Neural cell (in vitro differentiated cells): ENCODE measurements around the gene CNKSR1. TPM values are rescaled to one million over a fixed set of nuclear protein-coding genes. Genes with fewer than 3 reads are reported as not detected.

Source experiments
- H2AFZ ChIP-seq: fragments of 200-600, 300-800 bp; sonication (generic), shearing (Covaris generic); 2 replicates; pipeline ENCODE4 v1.6.0; 2014; ENCODE audit warnings: low read depth, mild to moderate bottlenecking, antibody characterized with exemption, low read length, moderate library complexity
- H3F3A ChIP-seq: fragments of 200-600 bp; shearing (Covaris generic); 2 replicates; pipeline ENCODE4 v1.6.1; 2016; ENCODE audit warnings: mild to moderate bottlenecking, moderate library complexity, mixed read lengths, antibody characterized with exemption, low read length; ENCODE audit not compliant: insufficient read depth, poor library complexity, severe bottlenecking
- H3K27ac ChIP-seq: fragments of 200-600, 300-800 bp; sonication (generic), shearing (Covaris generic); 2 replicates; pipeline ENCODE4 v1.5.1; 2014; ENCODE audit warnings: mild to moderate bottlenecking, low read length, moderate library complexity
- H3K27me3 ChIP-seq: fragments of 300-800, 200-600 bp; sonication (generic), shearing (Covaris generic); 2 replicates; pipeline ENCODE4 v1.6.0; 2014; ENCODE audit warnings: mild to moderate bottlenecking, low read depth, low read length, moderate library complexity; ENCODE audit not compliant: insufficient read depth
- H3K36me3 ChIP-seq: fragments of 300-800, 200-600 bp; sonication (generic), shearing (Covaris generic); 2 replicates; pipeline ENCODE4 v1.5.1; 2014; ENCODE audit warnings: mild to moderate bottlenecking, antibody characterized with exemption, low read length, moderate library complexity; ENCODE audit not compliant: insufficient read depth
- H3K4me2 ChIP-seq: fragments of 300-800, 200-600 bp; sonication (generic), shearing (Covaris generic); 2 replicates; pipeline ENCODE4 v1.6.0; 2014; ENCODE audit warnings: mild to moderate bottlenecking, low read length
- H3K4me3 ChIP-seq: fragments of 300-800, 200-600 bp; sonication (generic), shearing (Covaris generic); 2 replicates; pipeline ENCODE4 v1.5.1; 2014; ENCODE audit warnings: mild to moderate bottlenecking, low read length, moderate library complexity
- H3K79me2 ChIP-seq: fragments of 200-600 bp; shearing (Covaris generic); replicated peaks from 2 replicates; pipeline ENCODE4 v1.6.0; 2014; ENCODE audit warnings: mild to moderate bottlenecking, low read length, moderate library complexity; ENCODE audit not compliant: insufficient read depth
- H3K9ac ChIP-seq: fragments of 300-800, 200-600 bp; sonication (generic), shearing (Covaris generic); 2 replicates; pipeline ENCODE4 v1.6.1; 2016; ENCODE audit warnings: mild to moderate bottlenecking, low read length, mixed read lengths
- H3K9me2 ChIP-seq: fragments of 200-600 bp; shearing (Covaris generic); 2 replicates; pipeline ENCODE4 v1.6.1; 2016; ENCODE audit warnings: mild to moderate bottlenecking, low read length, mixed read lengths; ENCODE audit not compliant: insufficient read depth
- H3K9me3 ChIP-seq: fragments of 200-600, 300-800 bp; sonication (generic), shearing (Covaris generic); 2 replicates; pipeline ENCODE4 v1.6.1; 2016; ENCODE audit warnings: mild to moderate bottlenecking, mixed run types, low read length, moderate library complexity, mixed read lengths
- H4K20me1 ChIP-seq: fragments of 200-600 bp; shearing (Covaris generic); 2 replicates; pipeline ENCODE4 v1.6.1; 2016; ENCODE audit warnings: mild to moderate bottlenecking, mixed run types; ENCODE audit not compliant: insufficient read depth
- EP300 ChIP-seq: fragments of 450-650 bp; conservative IDR thresholded peaks from 2 replicates; pipeline ENCODE4 v1.6.1; 2014; ENCODE audit warnings: antibody characterized with exemption, mild to moderate bottlenecking, moderate library complexity; ENCODE audit not compliant: poor library complexity, severe bottlenecking
- EZH2 ChIP-seq: fragments of 200-600, 300-800 bp; shearing (Covaris generic), sonication (generic); IDR thresholded peaks from 2 replicates; pipeline ENCODE4 v1.6.1; 2014; ENCODE audit warnings: antibody characterized with exemption, low read length, borderline replicate concordance, mild to moderate bottlenecking; ENCODE audit not compliant: insufficient read depth, poor library complexity, severe bottlenecking
- MXI1 ChIP-seq: fragments of 450-650 bp; conservative IDR thresholded peaks from 2 replicates; pipeline ENCODE4 v1.6.1; 2014; ENCODE audit warnings: antibody characterized with exemption, mild to moderate bottlenecking; ENCODE audit not compliant: poor library complexity, severe bottlenecking
- POLR2AphosphoS5 ChIP-seq: IDR thresholded peaks from 2 replicates; pipeline ENCODE4 v1.6.1; 2012
- RAD21 ChIP-seq: fragments of 450-650 bp; conservative IDR thresholded peaks from 2 replicates; pipeline ENCODE4 v1.6.1; 2014; ENCODE audit warnings: antibody characterized with exemption, mild to moderate bottlenecking, moderate library complexity
- REST ChIP-seq: IDR thresholded peaks from 2 replicates; pipeline ENCODE4 v1.6.1; 2012; ENCODE audit warnings: borderline replicate concordance
- SMC3 ChIP-seq: fragments of 450-650 bp; conservative IDR thresholded peaks from 2 replicates; pipeline ENCODE4 v1.6.1; 2014; ENCODE audit warnings: antibody characterized with exemption, mild to moderate bottlenecking, moderate library complexity; ENCODE audit not compliant: poor library complexity
- TAF1 ChIP-seq: IDR thresholded peaks from 2 replicates; pipeline ENCODE4 v1.6.1; 2012; ENCODE audit warnings: low read depth
- polyA plus RNA-seq: library from polyadenylated mRNA; depleted of rRNA; stranded (reverse); fragments of >200 nt; gene quantifications from 2 replicates; pipeline ENCODE4 v1.2.3, GENCODE V29; 2014
- TF ChIP-seq, protein P1 (sequence below): fragments of 450-650 bp; IDR thresholded peaks from 2 replicates; pipeline ENCODE4 v1.5.1; 2014; ENCODE audit warnings: antibody characterized with exemption, mild to moderate bottlenecking, moderate library complexity; ENCODE audit not compliant: poor library complexity, severe bottlenecking

CNKSR1 gene
- polyA plus RNA-seq, 1 donor from 2014 or later = 7.8 TPM

DNA sequence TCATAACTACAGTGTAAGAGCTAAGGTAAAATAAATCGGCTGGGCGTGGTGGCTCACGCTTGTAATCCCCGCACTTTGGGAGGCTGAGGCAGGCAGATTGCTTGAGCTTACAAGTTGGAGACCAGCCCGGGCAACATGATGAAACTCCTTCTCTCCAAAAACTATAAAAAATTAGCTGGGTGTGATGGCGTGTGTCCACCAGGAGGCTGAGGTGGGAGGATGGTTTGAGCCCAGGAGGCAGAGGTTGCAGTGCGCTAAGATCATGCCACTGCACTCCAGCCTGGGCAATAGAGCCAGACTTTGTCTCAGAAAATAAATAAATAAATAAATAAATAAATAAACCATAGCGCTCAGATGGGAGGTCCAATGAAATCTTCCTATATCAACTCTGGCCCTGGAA, 35.1 kb upstream of the CNKSR1 start:
- Histone ChIP-seq H3K9ac (no peak overlapping the region), H3K79me2 (no peaks in the 10 kb centered on the region), H3F3A (no peaks in the 10 kb centered on the region), H3K36me3 (no peaks in the 10 kb centered on the region), H3K4me3 (no peak overlapping the region), H3K9me2 (no peaks in the 10 kb centered on the region), H2AFZ (no peak overlapping the region), H3K27me3 (no peaks in the 10 kb centered on the region), H3K9me3 (no peaks in the 10 kb centered on the region), H3K4me2 (no peak overlapping the region), H3K27ac (no peak overlapping the region), H4K20me1 (no peaks in the 10 kb centered on the region)
- TF ChIP-seq TAF1 (no peak), POLR2AphosphoS5 (no peak), RAD21 (no peak)

GRCh38 chr1:26145041-26145959, 32.0 kb upstream of the CNKSR1 start:
- Histone ChIP-seq H3K4me2 (no peak overlapping the region), H3K36me3 (no peaks in the 10 kb centered on the region), H3K79me2 (no peaks in the 10 kb centered on the region), H3K27ac (no peak overlapping the region), H3K4me3 (no peak overlapping the region), H3K9me2 (no peaks in the 10 kb centered on the region), H4K20me1 (no peaks in the 10 kb centered on the region), H3K9ac (no peak overlapping the region), H3K9me3 (no peaks in the 10 kb centered on the region), H3F3A (no peaks in the 10 kb centered on the region), H2AFZ (no peak overlapping the region), H3K27me3 (no peaks in the 10 kb centered on the region)
- TF ChIP-seq SMC3 (peak; percentile 87), EP300 (no peak), POLR2AphosphoS5 (no peak), REST (no peak), EZH2 (no peak), TAF1 (no peak), MXI1 (no peak), RAD21 (peak; percentile 77)
- TF ChIP-seq, protein P1, sequence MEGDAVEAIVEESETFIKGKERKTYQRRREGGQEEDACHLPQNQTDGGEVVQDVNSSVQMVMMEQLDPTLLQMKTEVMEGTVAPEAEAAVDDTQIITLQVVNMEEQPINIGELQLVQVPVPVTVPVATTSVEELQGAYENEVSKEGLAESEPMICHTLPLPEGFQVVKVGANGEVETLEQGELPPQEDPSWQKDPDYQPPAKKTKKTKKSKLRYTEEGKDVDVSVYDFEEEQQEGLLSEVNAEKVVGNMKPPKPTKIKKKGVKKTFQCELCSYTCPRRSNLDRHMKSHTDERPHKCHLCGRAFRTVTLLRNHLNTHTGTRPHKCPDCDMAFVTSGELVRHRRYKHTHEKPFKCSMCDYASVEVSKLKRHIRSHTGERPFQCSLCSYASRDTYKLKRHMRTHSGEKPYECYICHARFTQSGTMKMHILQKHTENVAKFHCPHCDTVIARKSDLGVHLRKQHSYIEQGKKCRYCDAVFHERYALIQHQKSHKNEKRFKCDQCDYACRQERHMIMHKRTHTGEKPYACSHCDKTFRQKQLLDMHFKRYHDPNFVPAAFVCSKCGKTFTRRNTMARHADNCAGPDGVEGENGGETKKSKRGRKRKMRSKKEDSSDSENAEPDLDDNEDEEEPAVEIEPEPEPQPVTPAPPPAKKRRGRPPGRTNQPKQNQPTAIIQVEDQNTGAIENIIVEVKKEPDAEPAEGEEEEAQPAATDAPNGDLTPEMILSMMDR = peak; percentile 84
